Neuronal stem cell (in vitro differentiated cells): Measurements from ENCODE around the gene ARFRP1.

ENCODE experiments used
- DNase-seq: peaks from one replicate; pipeline ENCODE4 v3.0.0-alpha.2; 2013; ENCODE audit warnings: low spot score
- H2AFZ ChIP-seq: one replicate; pipeline ENCODE4 v1.6.1; 2013; ENCODE audit warnings: mild to moderate bottlenecking, low read length, inconsistent platforms
- H2AK5ac ChIP-seq: 2 replicates; pipeline ENCODE4 v1.6.1; 2013; ENCODE audit warnings: low read depth, mild to moderate bottlenecking, inconsistent platforms, low read length, moderate library complexity, mixed read lengths
- H2BK120ac ChIP-seq: 2 replicates; pipeline ENCODE4 v1.6.1; 2013; ENCODE audit warnings: low read depth, mild to moderate bottlenecking, inconsistent platforms, low read length, moderate library complexity, mixed read lengths
- H2BK12ac ChIP-seq: one replicate; pipeline ENCODE4 v1.6.1; 2013; ENCODE audit warnings: low read length, inconsistent platforms
- H2BK15ac ChIP-seq: 2 replicates; pipeline ENCODE4 v1.6.1; 2013; ENCODE audit warnings: mild to moderate bottlenecking, low read length, inconsistent platforms, mixed read lengths
- H2BK5ac ChIP-seq: one replicate; pipeline ENCODE4 v1.6.1; 2013; ENCODE audit warnings: inconsistent platforms, mild to moderate bottlenecking, low read length, moderate library complexity
- H3K14ac ChIP-seq: one replicate; pipeline ENCODE4 v1.6.1; 2013; ENCODE audit warnings: low read length, inconsistent platforms
- H3K18ac ChIP-seq: 2 replicates; pipeline ENCODE4 v1.6.1; 2013; ENCODE audit warnings: low read length, inconsistent platforms
- H3K23ac ChIP-seq: 2 replicates; pipeline ENCODE4 v1.6.1; 2013; ENCODE audit warnings: low read depth, mild to moderate bottlenecking, mixed read lengths, low read length, inconsistent platforms; ENCODE audit not compliant: poor library complexity
- H3K27ac ChIP-seq: replicated peaks from 3 replicates; pipeline ENCODE4 v1.5.1; 2013; ENCODE audit warnings: low read length, inconsistent platforms
- H3K27me3 ChIP-seq, 3 experiments: 2 replicates each; pipeline ENCODE4 v1.6.1; 2013; ENCODE audit warnings: low read length in 3 of 3, mild to moderate bottlenecking in 2 of 3, inconsistent platforms in 1 of 3, low read depth in 1 of 3, mixed read lengths in 1 of 3, moderate library complexity in 1 of 3; ENCODE audit not compliant: control insufficient read depth in 3 of 3, insufficient read depth in 3 of 3
- H3K36me3 ChIP-seq, 2 donors: replicated peaks in 1 of 2; 2 replicates each; pipeline ENCODE4 v1.6.1; 2013; ENCODE audit warnings: low read length in 2 of 2; ENCODE audit not compliant: control insufficient read depth in 2 of 2, insufficient read depth in 2 of 2
- H3K4ac ChIP-seq: 2 replicates; pipeline ENCODE4 v1.6.1; 2013; ENCODE audit warnings: inconsistent platforms, mild to moderate bottlenecking, low read length, moderate library complexity
- H3K4me1 ChIP-seq, 2 donors: 1 replicate in 1 of 2; 2 replicates in 1 of 2; pipeline ENCODE4 v1.6.1; 2013; ENCODE audit warnings: low read length in 2 of 2, low read depth in 1 of 2; ENCODE audit not compliant: control insufficient read depth in 2 of 2, insufficient read depth in 1 of 2
- H3K4me2 ChIP-seq: one replicate; pipeline ENCODE4 v1.6.1; 2013; ENCODE audit warnings: mild to moderate bottlenecking, low read length, inconsistent platforms; ENCODE audit not compliant: insufficient read depth, poor library complexity, severe bottlenecking
- H3K4me3 ChIP-seq, 2 donors: 2 replicates each; pipeline ENCODE4 v1.5.1; 2013; ENCODE audit warnings: low read length in 2 of 2, mild to moderate bottlenecking in 2 of 2, inconsistent platforms in 1 of 2, moderate library complexity in 1 of 2
- H3K79me1 ChIP-seq: one replicate; pipeline ENCODE4 v1.6.1; 2013; ENCODE audit warnings: low read depth, mild to moderate bottlenecking, inconsistent platforms, low read length, moderate library complexity
- H3K9ac ChIP-seq: one replicate; pipeline ENCODE4 v1.6.1; 2013; ENCODE audit warnings: mild to moderate bottlenecking, low read depth, low read length, inconsistent platforms; ENCODE audit not compliant: poor library complexity
- H3K9me3 ChIP-seq, 2 donors: replicated peaks in 1 of 2; 2 replicates each; pipeline versions ENCODE3 to v1.6.1; 2013; ENCODE audit warnings: low read length in 2 of 2, mild to moderate bottlenecking in 2 of 2, inconsistent platforms in 1 of 2, low read depth in 1 of 2, mixed read lengths in 1 of 2, moderate library complexity in 1 of 2; ENCODE audit not compliant: control insufficient read depth in 2 of 2, insufficient read depth in 1 of 2
- H4K8ac ChIP-seq: one replicate; pipeline ENCODE4 v1.6.1; 2013; ENCODE audit warnings: low read depth, mild to moderate bottlenecking, inconsistent platforms, low read length, moderate library complexity
- H4K91ac ChIP-seq: one replicate; pipeline ENCODE4 v1.6.1; 2013; ENCODE audit warnings: low read length, low read depth, mild to moderate bottlenecking, inconsistent platforms; ENCODE audit not compliant: poor library complexity
- WGBS, 2 donors: extraction: QIAGEN DNeasy Blood & Tissue Kit; methylation state at CpG; one replicate each; pipeline ENCODE4 v1.1.7; 2013; ENCODE audit warnings: missing lambda C conversion rate in 2 of 2, mixed read lengths in 1 of 2; ENCODE audit not compliant: insufficient read length in 2 of 2, insufficient replicate concordance in 1 of 2; ENCODE audit errors: extremely low coverage in 2 of 2; 5-methylcytosine and 5-hydroxymethylcytosine counted together

ARFRP1 gene

DNA sequence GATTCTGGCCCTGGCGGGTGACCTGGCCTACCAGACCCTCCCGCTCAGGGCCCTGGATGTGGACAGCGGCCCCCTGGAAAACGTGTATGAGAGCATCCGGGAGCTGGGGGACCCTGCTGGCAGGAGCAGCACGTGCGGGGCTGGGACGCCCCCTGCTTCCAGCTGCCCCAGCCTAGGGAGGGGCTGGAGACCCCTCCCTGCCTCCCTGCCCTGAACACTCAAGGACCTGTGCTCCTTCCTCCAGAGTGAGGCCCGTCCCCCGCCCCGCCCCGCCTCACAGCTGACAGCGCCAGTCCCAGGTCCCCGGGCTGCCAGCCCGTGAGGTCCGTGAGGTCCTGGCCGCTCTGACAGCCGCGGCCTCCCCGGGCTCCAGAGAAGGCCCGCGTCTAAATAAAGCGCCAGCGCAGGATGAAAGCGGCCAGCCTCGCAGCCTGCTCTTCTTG, 30.9 kb upstream of the ARFRP1 start:
- Histone ChIP-seq H3K9ac (peak overlapping the region; percentile 77), H3K4me2 (peak overlapping the region; percentile 97), H4K91ac (no peak overlapping the region), H3K36me3 (peaks cover 31 to 57% of the 10 kb centered on the region in 2 donors), H3K4me1 (peaks cover 10 to 20% of the 10 kb centered on the region in 2 donors), H3K79me1 (peaks cover 19% of the 10 kb centered on the region), H2BK5ac (peak overlapping the region; percentile 44), H2AK5ac (peak overlapping the region; percentile 88), H3K23ac (peak overlapping the region; percentile 25), H3K9me3 (no peaks in the 10 kb centered on the region), H3K4ac (no peak overlapping the region), H3K4me3 (peak overlapping the region in 1 of 2 donors; percentile 57), H3K14ac (no peak overlapping the region), H4K8ac (no peak overlapping the region), H2BK120ac (no peak overlapping the region), H3K27ac (peak overlapping the region; percentile 56), H2BK15ac (peak overlapping the region; percentile 81), H2AFZ (peak overlapping the region; percentile 91), H3K27me3 (no peaks in the 10 kb centered on the region), H3K18ac (peak overlapping the region; percentile 90), H2BK12ac (peak overlapping the region; percentile 30)
- peak; percentile 70 for DNase-seq
- no CpG with 5 or more reads among the region's 26 CpGs for WGBS, 2 donors

DNA sequence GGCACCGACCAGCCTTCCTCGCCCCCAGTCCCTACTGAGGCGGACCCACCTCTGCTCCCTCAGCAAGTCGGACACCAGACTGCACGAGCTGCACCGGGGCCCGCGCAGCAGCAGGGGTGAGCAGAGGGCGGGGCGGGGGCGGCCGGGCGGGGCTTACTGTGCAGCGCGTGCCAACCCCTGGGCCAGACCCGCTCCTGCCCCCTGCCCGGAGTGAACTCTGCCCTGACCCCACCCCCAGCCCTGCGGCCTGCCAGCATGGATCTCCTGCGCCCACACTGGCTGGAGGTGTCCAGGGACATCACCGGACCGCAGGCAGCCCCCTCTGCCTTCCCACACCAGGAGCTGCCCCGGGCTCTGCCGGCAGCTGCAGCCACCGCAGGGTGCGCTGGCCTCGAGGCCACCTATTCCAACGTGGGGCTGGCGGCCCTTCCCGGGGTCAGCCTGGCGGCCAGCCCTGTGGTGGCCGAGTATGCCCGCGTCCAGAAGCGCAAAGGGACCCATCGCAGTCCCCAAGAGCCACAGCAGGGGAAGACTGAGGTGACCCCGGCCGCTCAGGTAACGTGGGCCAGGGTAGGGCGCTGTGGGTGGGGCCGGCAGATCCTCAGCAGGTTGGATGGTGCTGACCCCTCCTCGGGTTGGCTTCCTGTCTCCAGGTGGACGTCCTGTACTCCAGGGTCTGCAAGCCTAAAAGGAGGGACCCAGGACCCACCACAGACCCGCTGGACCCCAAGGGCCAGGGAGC, 30.3 kb upstream of the ARFRP1 start:
- Histone ChIP-seq H3K4me3 (peak overlapping the region in 1 of 2 donors; percentile 68), H2BK5ac (peak overlapping the region; percentile 44), H2AK5ac (peak overlapping the region; percentile 88), H4K8ac (no peak overlapping the region), H3K14ac (peak overlapping the region; percentile 63), H4K91ac (no peak overlapping the region), H3K4ac (no peak overlapping the region), H2AFZ (no peak overlapping the region), H3K4me1 (peaks cover 10 to 20% of the 10 kb centered on the region in 2 donors), H3K23ac (peak overlapping the region; percentile 85), H2BK15ac (peak overlapping the region; percentile 81), H3K36me3 (peaks cover 32 to 57% of the 10 kb centered on the region in 2 donors), H2BK120ac (no peak overlapping the region), H3K9ac (peak overlapping the region; percentile 94), H3K9me3 (no peaks in the 10 kb centered on the region), H3K27me3 (no peaks in the 10 kb centered on the region), H3K4me2 (peak overlapping the region; percentile 97), H2BK12ac (peak overlapping the region; percentile 30), H3K79me1 (peaks cover 25% of the 10 kb centered on the region), H3K27ac (no peak overlapping the region), H3K18ac (peak overlapping the region; percentile 92)
- WGBS, 2 donors, result no CpG with 5 or more reads among the region's 43 CpGs
- no peak for DNase-seq

DNA sequence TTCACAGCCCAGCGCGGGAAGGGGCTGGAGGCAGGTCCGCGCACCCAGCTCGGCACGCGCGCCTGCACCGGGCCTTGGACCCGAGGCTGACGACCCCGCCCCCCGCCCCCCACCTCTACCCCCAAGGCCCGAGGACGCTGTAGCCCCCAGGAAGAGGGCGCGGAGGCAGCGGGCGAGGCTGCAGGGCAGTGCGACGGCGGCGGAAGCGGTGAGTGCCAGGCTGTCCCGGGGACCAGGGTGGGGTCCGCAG, 29.8 kb upstream of the ARFRP1 start:
- H3K4ac ChIP-seq, result no peak overlapping the region
- H4K91ac ChIP-seq, result no peak overlapping the region
- peaks cover 30 to 53% of the 10 kb centered on the region in 2 donors for H3K36me3 ChIP-seq
- H3K4me3 ChIP-seq, result peak overlapping the region in 1 of 2 donors; percentile 68
- H3K79me1 ChIP-seq, result peaks cover 30% of the 10 kb centered on the region
- H3K23ac ChIP-seq, result peak overlapping the region; percentile 83
- no peak overlapping the region for H3K27ac ChIP-seq
- peaks cover 10 to 20% of the 10 kb centered on the region in 2 donors for H3K4me1 ChIP-seq
- no peak overlapping the region for H2BK120ac ChIP-seq
- H3K4me2 ChIP-seq, result peak overlapping the region; percentile 97
- no peak overlapping the region for H2BK5ac ChIP-seq
- no peaks in the 10 kb centered on the region for H3K27me3 ChIP-seq
- peak overlapping the region; percentile 88 for H2AK5ac ChIP-seq
- no peak overlapping the region for H2BK15ac ChIP-seq
- H3K9me3 ChIP-seq, result no peaks in the 10 kb centered on the region
- H4K8ac ChIP-seq, result no peak overlapping the region
- H3K18ac ChIP-seq, result peak overlapping the region; percentile 92
- H2BK12ac ChIP-seq, result no peak overlapping the region
- no peak overlapping the region for H2AFZ ChIP-seq
- no peak for DNase-seq
- no CpG with 5 or more reads among the region's 26 CpGs for WGBS, 2 donors
- peak overlapping the region; percentile 94 for H3K9ac ChIP-seq
- H3K14ac ChIP-seq, result no peak overlapping the region

DNA sequence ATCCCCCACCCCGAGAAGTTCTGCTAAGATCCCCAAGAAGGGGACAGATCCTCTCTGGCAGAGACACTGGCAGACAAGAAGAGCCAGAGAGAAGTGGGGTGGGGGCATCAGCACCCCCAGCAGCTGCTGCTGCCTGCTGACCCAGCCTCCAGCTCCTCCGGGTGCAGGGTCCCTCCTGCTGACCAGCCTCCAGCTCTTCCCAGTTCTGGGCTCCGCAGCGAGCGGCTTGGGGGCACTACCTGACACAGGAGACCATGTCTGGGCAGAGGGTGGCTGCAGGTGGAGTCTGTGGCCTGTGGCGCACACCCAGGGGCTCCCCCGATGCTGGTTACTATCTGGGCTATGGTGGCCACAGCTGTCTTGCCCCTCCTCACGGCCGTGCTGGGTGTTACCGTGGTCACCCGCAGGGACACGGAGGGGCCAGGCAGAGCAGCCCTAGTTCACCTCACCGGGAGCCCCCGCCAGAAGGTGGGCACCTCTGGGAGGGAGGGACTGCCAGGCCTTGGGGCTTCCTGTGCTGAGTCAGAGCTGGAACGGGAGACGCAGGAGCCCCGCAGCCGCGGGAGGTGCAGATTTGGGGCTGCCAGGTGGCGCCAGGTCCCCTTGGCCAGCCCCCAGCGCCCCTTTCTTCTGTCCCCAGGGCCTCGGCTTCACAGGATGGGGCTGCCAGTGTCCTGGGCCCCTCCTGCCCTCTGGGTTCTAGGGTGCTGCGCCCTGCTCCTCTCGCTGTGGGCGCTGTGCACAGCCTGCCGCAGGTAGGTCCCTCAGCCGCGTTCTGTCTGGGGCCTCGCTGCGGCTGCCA, 29.3 kb upstream of the ARFRP1 start:
- Histone ChIP-seq H2AFZ (no peak overlapping the region), H3K9me3 (peaks cover 0 to 1% of the 10 kb centered on the region in 2 donors), H3K4ac (no peak overlapping the region), H2BK5ac (peak overlapping the region; percentile 75), H3K14ac (no peak overlapping the region), H4K91ac (peak overlapping the region; percentile 30), H2AK5ac (peak overlapping the region; percentile 88), H3K27ac (no peak overlapping the region), H4K8ac (no peak overlapping the region), H3K27me3 (no peaks in the 10 kb centered on the region), H3K4me2 (peak overlapping the region; percentile 97), H3K79me1 (peaks cover 33% of the 10 kb centered on the region), H3K36me3 (peaks cover 28 to 47% of the 10 kb centered on the region in 2 donors), H3K9ac (peak overlapping the region; percentile 94), H2BK15ac (no peak overlapping the region), H3K4me3 (no peak overlapping the region), H2BK120ac (no peak overlapping the region), H3K18ac (peak overlapping the region; percentile 48), H2BK12ac (no peak overlapping the region), H3K4me1 (peaks cover 10 to 20% of the 10 kb centered on the region in 2 donors), H3K23ac (peak overlapping the region; percentile 83)
- no peak for DNase-seq
- WGBS, 2 donors, result no CpG with 5 or more reads among the region's 30 CpGs
